ENCODE measurements around the gene TANGO6. TPM values are rescaled to one million over a fixed set of nuclear protein-coding genes. Genes with fewer than 3 reads are reported as not detected.

Gene TANGO6
- total and polyA plus RNA-seq, 8 donors = 2.6 to 9.3 (median 6.3) TPM

- ATAC-seq (no peak), DNase-seq (no peak), FAIRE-seq (no peak)
- H3K27me3 ChIP-seq = no peaks in the 10 kb centered on the region
- H3K27ac ChIP-seq = no peak overlapping the region
- intact Hi-C loops (cut with DNase I) = no loop called here
- H3K4me1 ChIP-seq = peaks cover 0 to 7% (median 2%) of the 10 kb centered on the region in 3 donors
- no peak overlapping the region for H3K4me3 ChIP-seq
- no peak for TF ChIP-seq CTCF (IDR thresholded peaks at IDR 0.05)
- no peaks in the 10 kb centered on the region for H3K9me3 ChIP-seq
- H3K36me3 ChIP-seq = no peaks in the 10 kb centered on the region
Measured at GRCh38 chr16:68935008-68935407, 91.7 kb downstream of the TANGO6 start.

GRCh38 chr16:68936736-68937631 is 93.7 kb downstream of the TANGO6 start:
- no peaks in the 10 kb centered on the region for H3K9me3 ChIP-seq
- no peak overlapping the region for H3K27ac ChIP-seq
- DNase-seq (no peak), FAIRE-seq (no peak), ATAC-seq (peak in 2 of 4 donors; percentile 35 to 50)
- no peak overlapping the region for H3K4me3 ChIP-seq
- no peak for TF ChIP-seq CTCF (IDR thresholded peaks at IDR 0.05)
- H3K4me1 ChIP-seq = peaks cover 0 to 7% (median 0%) of the 10 kb centered on the region in 3 donors
- no peaks in the 10 kb centered on the region for H3K27me3 ChIP-seq
- intact Hi-C loops (cut with DNase I) = no loop called here
- no peaks in the 10 kb centered on the region for H3K36me3 ChIP-seq
- 65 to 76% methylated on average over 2 of the region's 2 CpGs for WGBS, 2 donors

- DNase-seq (no peak), FAIRE-seq (no peak), ATAC-seq (no peak)
- H3K4me1 ChIP-seq = peaks cover 0 to 7% (median 0%) of the 10 kb centered on the region in 3 donors
- H3K27ac ChIP-seq = no peak overlapping the region
- no peak for TF ChIP-seq CTCF (IDR thresholded peaks at IDR 0.05)
- no peaks in the 10 kb centered on the region for H3K9me3 ChIP-seq
- no peak overlapping the region for H3K4me3 ChIP-seq
- intact Hi-C loops (cut with DNase I) = no loop called here
- no peaks in the 10 kb centered on the region for H3K27me3 ChIP-seq
- WGBS, 2 donors = 83 to 89% methylated on average over 3 of the region's 3 CpGs
- no peaks in the 10 kb centered on the region for H3K36me3 ChIP-seq
Measured at GRCh38 chr16:68939692-68940320, 96.5 kb downstream of the TANGO6 start.

- Histone ChIP-seq H3K36me3 (no peaks in the 10 kb centered on the region), H3K27me3 (no peaks in the 10 kb centered on the region), H3K27ac (no peak overlapping the region), H3K9me3 (no peaks in the 10 kb centered on the region), H3K4me3 (no peak overlapping the region), H3K4me1 (peaks cover 0 to 7% (median 0%) of the 10 kb centered on the region in 3 donors)
- 88 to 89% methylated on average over 2 of the region's 2 CpGs for WGBS, 2 donors
- TF ChIP-seq CTCF (IDR thresholded peaks at IDR 0.05) = no peak
- DNase-seq = no peak
- no peak for ATAC-seq
- FAIRE-seq = no peak
- intact Hi-C loops (cut with DNase I) = no loop called here
Measured at GRCh38 chr16:68940816-68941215, 97.5 kb downstream of the TANGO6 start.

- TF ChIP-seq CTCF (IDR thresholded peaks at IDR 0.05) = no peak
- Histone ChIP-seq H3K4me1 (no peaks in the 10 kb centered on the region), H3K4me3 (no peak overlapping the region), H3K36me3 (no peaks in the 10 kb centered on the region), H3K27me3 (no peaks in the 10 kb centered on the region), H3K27ac (no peak overlapping the region), H3K9me3 (no peaks in the 10 kb centered on the region)
- 37 to 48% methylated on average over 1 of the region's 1 CpG for WGBS, 2 donors
- intact Hi-C loops (cut with DNase I) = no loop called here
- DNase-seq (no peak), ATAC-seq (no peak), FAIRE-seq (no peak)
Measured at GRCh38 chr16:68943961-68944360, 100.6 kb downstream of the TANGO6 start.

Measured in pancreas (tissue), 10 donors.